Choroid plexus epithelial cell (primary cell): ENCODE results near the gene CEP131.

ENCODE experiments used
- DNase-seq: peaks from one replicate; pipeline ENCODE4 v3.0.0-alpha.2; 2010; ENCODE audit warnings: low read depth
- H3K4me3 ChIP-seq: 2 replicates; pipeline ENCODE4 v1.5.1; 2011; ENCODE audit warnings: low read depth, mild to moderate bottlenecking, control low read depth, low read length, moderate library complexity
- CTCF ChIP-seq: conservative IDR thresholded peaks from 2 replicates; pipeline ENCODE4 v1.5.1; 2011; ENCODE audit warnings: low read depth, mild to moderate bottlenecking, control low read depth, inconsistent platforms, low read length, moderate library complexity

Gene CEP131

GRCh38 chr17:81199482-81199830 is 23.3 kb downstream of the CEP131 start:
- TF ChIP-seq CTCF, result no peak
- H3K4me3 ChIP-seq, result no peak overlapping the region
- no peak for DNase-seq

- TF ChIP-seq CTCF, result no peak
- no peak for DNase-seq
- no peak overlapping the region for H3K4me3 ChIP-seq
These were observed 23.8 kb downstream of the CEP131 start for GRCh38 chr17:81198826-81199481.

- no peak for TF ChIP-seq CTCF
- no peak overlapping the region for H3K4me3 ChIP-seq
- no peak for DNase-seq
These were observed 24.8 kb downstream of the CEP131 start for GRCh38 chr17:81197831-81198490.

GRCh38 chr17:81197409-81197795 is 25.4 kb downstream of the CEP131 start:
- no peak overlapping the region for H3K4me3 ChIP-seq
- TF ChIP-seq CTCF, result no peak

GRCh38 chr17:81196505-81197408 is 26.0 kb downstream of the CEP131 start:
- no peak overlapping the region for H3K4me3 ChIP-seq
- no peak for DNase-seq
- TF ChIP-seq CTCF, result no peak

More at GRCh38 chr17:81197409-81197795, 25.4 kb downstream of the CEP131 start:
- no peak for DNase-seq

GRCh38 chr17:81195941-81196495 is 26.7 kb downstream of the CEP131 start:
- DNase-seq, result no peak
- no peak overlapping the region for H3K4me3 ChIP-seq
- TF ChIP-seq CTCF, result no peak
